ENCODE data around the gene ISCU. TPM values are rescaled to one million over a fixed set of nuclear protein-coding genes. Genes with fewer than 3 reads are reported as not detected.

The ISCU gene
- total RNA-seq, 3 donors from 2014 or later: 62.6 to 90.1 (median 78.7) TPM

DNA sequence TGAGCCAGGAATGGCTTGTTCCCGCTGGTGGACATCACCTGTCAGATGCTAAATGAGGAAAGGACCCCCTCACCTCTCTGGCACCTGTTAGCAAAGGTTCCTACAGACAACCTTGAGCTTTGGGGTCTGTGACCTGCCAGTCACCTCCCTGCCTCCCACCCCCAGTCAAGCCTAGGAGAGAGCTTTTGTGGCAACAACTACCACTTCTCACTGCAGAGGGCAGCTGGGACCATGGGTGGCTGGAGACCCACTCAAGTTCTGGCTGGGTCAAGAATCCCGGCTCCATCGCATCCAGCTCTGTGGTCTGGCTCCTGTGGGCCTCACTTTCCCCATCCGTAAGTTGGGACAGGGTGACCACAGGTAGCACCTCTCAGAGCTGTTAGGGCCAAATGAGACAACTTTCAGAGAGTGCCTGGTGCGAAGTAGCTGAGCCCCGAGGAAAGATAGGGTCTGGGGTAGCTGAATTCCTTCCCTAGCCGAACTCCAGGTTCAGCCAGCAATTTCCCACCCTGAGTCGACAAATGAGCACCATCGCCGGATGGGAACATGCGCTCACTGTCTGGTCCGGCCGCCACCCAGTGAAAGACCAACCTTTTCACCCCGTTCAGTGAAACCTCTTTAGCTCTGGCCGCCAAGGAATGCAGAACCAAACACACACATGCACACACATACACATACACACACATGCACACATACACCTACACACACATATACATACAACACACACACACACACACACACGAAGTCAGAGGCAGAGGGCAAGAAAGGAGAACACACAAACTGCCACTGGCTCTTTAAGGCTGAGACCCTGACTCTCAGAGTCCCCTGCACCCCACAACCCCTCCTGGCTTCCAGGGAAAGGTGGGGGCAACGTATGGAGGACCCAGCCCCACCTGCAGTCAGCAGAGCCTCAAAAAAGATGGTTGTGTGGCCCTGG is 33.6 kb downstream of the ISCU start:
- H3K27me3 Mint-ChIP-seq (ENCODE audit: low read depth): no peaks in the 10 kb centered on the region
- ATAC-seq (no peak), DNase-seq (no peak)
- no peaks in the 10 kb centered on the region for H3K4me1 Mint-ChIP-seq (ENCODE audit: low read depth)
- H3K4me3 Mint-ChIP-seq: no peak overlapping the region
- H3K9me3 Mint-ChIP-seq: no peaks in the 10 kb centered on the region
- H3K36me3 Mint-ChIP-seq (ENCODE audit: insufficient read depth): no peaks in the 10 kb centered on the region

DNA sequence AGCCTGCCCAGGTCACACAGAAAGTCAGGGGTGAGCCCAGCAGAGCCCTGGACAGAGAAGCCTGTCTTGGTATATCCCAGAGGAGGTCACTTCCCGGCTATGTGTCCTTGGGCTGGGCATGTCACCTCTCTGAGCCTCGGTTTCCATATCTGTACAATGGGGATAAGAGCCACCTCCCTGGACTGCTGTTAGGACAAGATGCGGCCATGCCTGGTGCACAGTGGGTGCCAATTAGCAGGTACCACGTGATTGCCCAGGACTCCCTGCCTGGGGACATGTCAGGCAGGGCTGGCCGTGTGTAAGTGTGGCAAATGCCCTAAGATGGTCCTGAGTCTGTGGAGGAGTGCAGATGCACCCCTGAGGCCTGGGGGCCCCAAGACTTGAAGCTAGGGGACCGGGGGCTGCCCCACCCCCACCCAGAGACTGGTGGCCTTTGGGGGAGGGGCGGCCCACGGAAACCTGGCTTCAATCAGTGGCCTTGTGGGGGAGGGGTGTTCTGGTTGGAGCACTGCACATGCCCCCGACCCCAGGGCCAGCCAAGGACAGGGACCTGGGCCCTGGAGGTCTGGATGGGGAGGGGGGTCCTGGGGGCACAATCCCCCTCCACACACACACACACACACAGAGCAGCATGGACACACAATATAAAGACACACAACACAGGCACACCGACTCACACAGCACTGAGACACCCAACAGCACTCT is 34.6 kb downstream of the ISCU start:
- H3K36me3 Mint-ChIP-seq (ENCODE audit: insufficient read depth): no peaks in the 10 kb centered on the region
- ATAC-seq (no peak), DNase-seq (no peak)
- H3K27me3 Mint-ChIP-seq (ENCODE audit: low read depth): no peaks in the 10 kb centered on the region
- no peaks in the 10 kb centered on the region for H3K9me3 Mint-ChIP-seq
- no peaks in the 10 kb centered on the region for H3K4me1 Mint-ChIP-seq (ENCODE audit: low read depth)
- H3K4me3 Mint-ChIP-seq: no peak overlapping the region

DNA sequence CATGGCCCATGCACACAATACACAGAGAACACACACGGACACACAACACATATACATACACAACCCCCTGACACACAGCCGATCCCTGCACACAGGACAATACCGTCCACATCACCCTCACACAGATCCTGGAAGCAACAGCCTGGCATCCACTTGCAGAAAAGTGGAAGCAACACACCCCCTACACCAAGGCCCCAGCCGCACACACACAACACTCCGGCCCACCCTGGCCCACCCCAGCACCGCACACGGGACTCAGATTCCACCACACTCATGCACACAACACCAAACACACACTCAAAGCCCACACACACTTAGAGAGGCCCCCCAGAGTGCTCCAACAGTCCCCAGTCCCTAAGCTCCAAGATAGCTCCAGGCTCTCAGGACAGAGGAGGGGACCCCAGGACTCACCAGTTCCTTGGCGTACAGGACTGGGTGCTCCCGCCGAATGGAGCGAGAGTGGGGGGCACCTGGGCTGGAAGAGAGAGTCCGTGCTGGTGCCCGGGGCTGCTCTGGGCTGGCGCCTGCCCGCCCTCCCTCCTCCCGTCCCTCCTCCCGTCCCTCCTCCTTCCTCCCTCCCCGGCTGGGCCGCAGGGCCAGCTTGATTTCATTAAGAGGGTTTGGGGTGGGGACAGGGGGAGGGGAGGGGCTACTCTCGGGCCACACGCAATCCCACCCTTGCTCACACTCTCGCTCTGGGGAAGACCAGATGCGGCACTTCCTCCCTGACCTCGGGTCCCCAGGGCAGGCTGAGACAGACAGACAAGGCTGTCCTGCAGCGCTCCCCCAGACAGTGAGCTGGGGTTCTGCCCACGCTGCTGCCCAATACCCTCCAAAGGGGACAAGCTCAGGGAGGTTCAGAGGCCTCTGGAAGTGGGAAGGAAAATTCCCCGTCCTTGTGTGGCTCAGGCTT is 35.4 kb downstream of the ISCU start, which contains the start of gene TMEM119:
Gene TMEM119 (minus strand): TSS at position 526 of the 913 bp plus-strand sequence. CDS start 5,701 bp downstream, outside the sequence.
- ATAC-seq: no peak
- H3K36me3 Mint-ChIP-seq (ENCODE audit: insufficient read depth): no peaks in the 10 kb centered on the region
- no peaks in the 10 kb centered on the region for H3K9me3 Mint-ChIP-seq
- H3K4me3 Mint-ChIP-seq: no peak within 1 kb of the TSS
- no peaks in the 10 kb centered on the region for H3K27me3 Mint-ChIP-seq (ENCODE audit: low read depth)
- no peaks in the 10 kb centered on the region for H3K4me1 Mint-ChIP-seq (ENCODE audit: low read depth)
- DNase-seq: no peak

DNA sequence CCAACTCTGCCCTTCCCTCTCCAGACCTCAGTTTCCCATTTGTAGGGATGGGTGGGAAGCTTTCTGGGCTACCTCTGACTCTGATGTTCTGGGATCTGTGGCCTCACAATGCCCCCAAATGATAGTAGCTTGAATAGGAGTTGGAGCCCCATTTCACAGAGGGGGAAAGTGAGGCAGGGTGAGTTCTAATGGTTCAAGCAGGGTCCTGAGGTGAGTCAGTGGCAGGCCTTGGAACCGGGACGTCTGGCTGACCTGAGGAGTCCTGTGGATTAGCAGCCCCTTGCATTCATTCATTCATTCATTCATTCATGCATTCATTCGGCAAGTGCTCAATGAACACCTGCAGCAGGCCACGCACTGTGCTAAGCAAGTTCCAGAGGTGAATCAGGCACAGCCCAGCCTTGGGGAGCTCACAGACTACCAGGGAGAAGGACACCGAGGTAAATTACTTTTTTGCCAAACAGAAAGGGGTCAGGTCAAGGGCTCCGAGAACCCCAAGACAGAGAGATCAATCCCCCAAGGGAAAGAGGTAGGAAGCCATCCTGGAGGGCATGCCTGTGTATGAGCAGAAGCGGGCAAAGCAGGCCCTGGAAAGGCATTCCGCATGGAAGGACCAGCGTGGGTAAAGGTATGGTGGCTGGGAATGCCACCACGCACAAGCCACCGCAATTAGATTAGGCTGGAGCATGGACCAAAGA is 36.3 kb downstream of the ISCU start:
- H3K4me1 Mint-ChIP-seq (ENCODE audit: low read depth): no peaks in the 10 kb centered on the region
- H3K4me3 Mint-ChIP-seq: no peak overlapping the region
- H3K9me3 Mint-ChIP-seq: no peaks in the 10 kb centered on the region
- ATAC-seq: no peak
- DNase-seq: no peak
- H3K27me3 Mint-ChIP-seq (ENCODE audit: low read depth): no peaks in the 10 kb centered on the region
- no peaks in the 10 kb centered on the region for H3K36me3 Mint-ChIP-seq (ENCODE audit: insufficient read depth)

DNA sequence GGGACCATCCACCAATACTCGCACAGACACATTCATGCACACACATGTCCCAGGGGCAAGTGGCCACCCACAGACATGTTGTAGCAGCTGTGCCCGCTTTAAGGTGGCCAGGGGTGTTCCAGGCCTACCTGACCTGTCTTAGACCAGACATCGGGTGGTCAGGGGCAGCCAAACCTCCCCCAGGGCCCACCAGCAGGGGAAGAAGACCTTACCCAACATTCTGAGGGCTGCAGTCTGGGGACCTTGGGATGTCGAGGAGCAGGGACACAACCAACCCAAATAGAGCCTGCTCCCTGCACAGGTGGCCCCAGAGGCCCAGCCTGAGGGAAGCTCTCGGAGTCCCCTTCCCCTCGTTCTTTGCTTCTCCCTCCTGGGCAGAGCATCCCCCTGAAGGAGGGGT is 37.1 kb downstream of the ISCU start:
- ATAC-seq (no peak), DNase-seq (no peak)
- H3K9me3 Mint-ChIP-seq: no peaks in the 10 kb centered on the region
- no peak overlapping the region for H3K4me3 Mint-ChIP-seq
- no peaks in the 10 kb centered on the region for H3K36me3 Mint-ChIP-seq (ENCODE audit: insufficient read depth)
- no peaks in the 10 kb centered on the region for H3K27me3 Mint-ChIP-seq (ENCODE audit: low read depth)
- H3K4me1 Mint-ChIP-seq (ENCODE audit: low read depth): no peaks in the 10 kb centered on the region

DNA sequence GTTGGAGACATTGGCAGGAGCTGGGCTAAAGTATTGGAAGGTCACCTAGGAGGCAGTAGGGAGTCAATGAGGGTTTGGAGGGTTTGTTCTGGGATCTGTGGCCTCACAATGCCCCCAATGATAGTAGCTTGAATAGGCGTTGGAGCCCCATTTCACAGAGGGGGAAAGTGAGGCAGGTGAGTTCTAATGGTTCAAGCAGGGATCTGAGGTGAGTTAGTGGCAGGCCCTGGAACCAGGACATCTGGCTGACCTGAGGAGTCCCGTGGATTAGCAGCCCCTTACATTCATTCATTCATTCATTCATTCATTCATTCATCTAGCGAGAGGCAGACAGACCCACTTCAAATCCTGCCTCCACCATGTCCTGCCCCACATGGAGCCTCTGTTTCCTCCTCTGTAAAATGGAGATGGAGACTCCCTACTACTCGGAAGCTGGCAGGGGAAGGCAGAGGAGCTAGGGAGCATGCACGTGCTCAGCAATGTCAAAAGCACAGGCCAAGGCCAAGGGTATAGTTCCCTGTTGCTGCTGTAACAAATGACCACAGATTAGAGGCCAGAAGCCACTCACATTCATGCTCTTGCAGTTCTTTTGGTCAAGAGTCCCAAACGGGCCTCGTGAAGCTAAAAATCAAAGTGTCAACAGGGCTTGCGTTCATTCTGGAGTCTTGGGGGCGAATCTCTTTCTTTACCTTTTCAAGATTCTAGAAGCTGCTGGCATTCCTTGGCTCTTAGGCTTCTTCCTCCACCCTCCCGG is 37.7 kb downstream of the ISCU start:
- ATAC-seq: no peak
- DNase-seq: no peak
- H3K4me3 Mint-ChIP-seq: no peak overlapping the region
- H3K9me3 Mint-ChIP-seq: no peaks in the 10 kb centered on the region
- H3K36me3 Mint-ChIP-seq (ENCODE audit: insufficient read depth): no peaks in the 10 kb centered on the region
- no peaks in the 10 kb centered on the region for H3K4me1 Mint-ChIP-seq (ENCODE audit: low read depth)
- H3K27me3 Mint-ChIP-seq (ENCODE audit: low read depth): no peaks in the 10 kb centered on the region

DNA sequence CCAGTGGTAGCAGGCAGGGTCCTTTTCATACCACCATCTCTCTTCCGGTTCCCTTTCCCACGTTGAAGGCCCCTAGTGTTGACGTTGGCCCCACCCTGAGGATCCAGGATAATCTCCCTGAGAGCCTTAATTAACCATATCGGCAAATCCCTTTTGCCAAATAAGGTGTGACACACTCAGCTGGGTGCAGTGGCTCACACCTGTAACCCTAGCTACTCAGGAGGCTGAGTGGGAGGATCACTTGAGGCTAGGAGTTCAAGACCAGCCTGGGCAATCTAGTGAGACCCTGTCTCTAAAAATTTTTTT is 38.3 kb downstream of the ISCU start:
- ATAC-seq (no peak), DNase-seq (no peak)
- Mint-ChIP-seq H3K4me1 (ENCODE audit: low read depth) (no peaks in the 10 kb centered on the region), H3K9me3 (no peaks in the 10 kb centered on the region), H3K36me3 (ENCODE audit: insufficient read depth) (no peaks in the 10 kb centered on the region), H3K4me3 (no peak overlapping the region), H3K27me3 (ENCODE audit: low read depth) (no peaks in the 10 kb centered on the region)

DNA sequence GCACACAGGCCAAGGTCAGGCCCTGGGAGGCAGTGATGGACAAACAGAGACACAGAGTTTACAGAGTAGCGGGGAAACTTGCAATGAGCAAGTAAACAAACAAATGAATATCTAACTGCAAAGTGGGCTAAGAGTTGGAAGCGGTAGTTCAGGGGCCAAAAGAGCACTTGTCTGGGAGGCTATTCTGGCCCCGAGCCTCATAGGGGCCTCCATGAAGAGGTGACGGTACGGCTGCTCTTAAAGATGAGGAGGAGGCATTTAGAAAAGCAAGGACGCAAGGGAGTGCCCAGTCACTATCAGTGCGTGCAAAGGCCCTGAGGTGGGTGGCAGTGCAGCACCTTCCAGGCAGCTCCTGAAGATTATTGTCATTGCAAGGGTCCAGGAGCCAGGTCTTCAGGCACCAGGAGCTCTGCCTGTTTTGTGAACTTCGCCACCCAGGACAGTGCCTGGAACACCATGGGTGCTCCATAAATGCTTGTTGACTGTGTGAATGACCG is 39.9 kb downstream of the ISCU start:
- no peaks in the 10 kb centered on the region for H3K36me3 Mint-ChIP-seq (ENCODE audit: insufficient read depth)
- no peak for DNase-seq
- no peak for ATAC-seq
- H3K4me3 Mint-ChIP-seq: no peak overlapping the region
- H3K4me1 Mint-ChIP-seq (ENCODE audit: low read depth): no peaks in the 10 kb centered on the region
- no peaks in the 10 kb centered on the region for H3K9me3 Mint-ChIP-seq
- no peaks in the 10 kb centered on the region for H3K27me3 Mint-ChIP-seq (ENCODE audit: low read depth)

DNA sequence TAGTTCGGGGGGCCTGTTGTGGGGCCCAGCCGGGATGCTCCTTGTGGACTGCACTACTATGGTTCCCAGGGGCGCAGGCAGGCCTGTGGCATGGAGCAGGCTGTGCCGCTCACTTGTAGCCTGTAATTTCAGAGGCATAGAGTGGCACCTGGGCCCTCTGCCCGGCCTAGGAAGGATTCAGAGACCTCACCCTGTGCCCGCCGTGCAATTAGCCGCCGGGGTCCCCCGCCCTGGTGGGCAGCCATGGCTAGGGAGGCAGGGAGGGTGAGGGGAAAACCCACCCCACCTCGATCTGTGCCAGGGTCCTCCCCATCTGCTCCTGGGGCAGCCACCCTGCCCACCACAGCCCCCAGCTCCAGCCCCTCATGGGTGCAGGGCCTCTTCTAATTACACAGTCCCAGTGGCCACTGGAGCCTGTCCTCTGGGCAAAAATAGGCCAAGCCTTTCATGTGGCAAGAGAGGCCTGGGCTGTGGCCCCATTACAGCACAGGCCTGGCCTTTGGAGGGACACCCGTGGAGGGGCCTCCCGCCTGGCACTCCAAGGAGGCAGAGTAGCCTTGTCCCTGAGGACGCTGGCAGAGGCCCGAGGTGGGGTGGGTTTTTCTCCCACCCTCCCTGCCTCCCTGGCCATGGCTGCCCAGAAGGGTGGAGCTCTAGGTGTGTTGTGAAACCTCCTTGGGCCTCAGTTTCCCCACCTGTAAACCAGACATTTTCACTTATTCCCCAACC is 40.7 kb downstream of the ISCU start:
- ATAC-seq (no peak), DNase-seq (no peak)
- H3K4me3 Mint-ChIP-seq: no peak overlapping the region
- no peaks in the 10 kb centered on the region for H3K9me3 Mint-ChIP-seq
- no peaks in the 10 kb centered on the region for H3K4me1 Mint-ChIP-seq (ENCODE audit: low read depth)
- H3K36me3 Mint-ChIP-seq (ENCODE audit: insufficient read depth): no peaks in the 10 kb centered on the region
- H3K27me3 Mint-ChIP-seq (ENCODE audit: low read depth): no peaks in the 10 kb centered on the region

DNA sequence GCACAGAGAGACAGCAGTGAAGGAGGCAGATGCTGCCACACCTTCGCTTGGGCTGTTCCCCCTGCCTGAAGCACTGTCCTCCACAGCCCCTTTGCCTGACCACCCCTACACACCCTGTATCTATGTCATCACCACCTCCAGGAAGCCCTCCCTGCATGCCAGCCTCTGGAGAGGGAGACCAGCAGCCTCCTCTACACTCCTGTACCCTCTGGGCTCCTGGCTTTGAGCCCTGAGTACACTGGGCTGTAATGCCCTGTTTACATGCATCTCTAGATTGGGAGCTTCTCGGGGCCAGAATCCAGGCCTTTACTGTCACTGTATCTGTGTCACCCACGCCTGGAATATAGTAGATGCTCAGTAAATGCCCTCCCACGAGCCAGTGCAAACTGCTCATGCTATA is 41.3 kb downstream of the ISCU start:
- no peaks in the 10 kb centered on the region for H3K27me3 Mint-ChIP-seq (ENCODE audit: low read depth)
- no peaks in the 10 kb centered on the region for H3K36me3 Mint-ChIP-seq (ENCODE audit: insufficient read depth)
- no peaks in the 10 kb centered on the region for H3K9me3 Mint-ChIP-seq
- no peaks in the 10 kb centered on the region for H3K4me1 Mint-ChIP-seq (ENCODE audit: low read depth)
- H3K4me3 Mint-ChIP-seq: no peak overlapping the region
- ATAC-seq (no peak), DNase-seq (no peak)

DNA sequence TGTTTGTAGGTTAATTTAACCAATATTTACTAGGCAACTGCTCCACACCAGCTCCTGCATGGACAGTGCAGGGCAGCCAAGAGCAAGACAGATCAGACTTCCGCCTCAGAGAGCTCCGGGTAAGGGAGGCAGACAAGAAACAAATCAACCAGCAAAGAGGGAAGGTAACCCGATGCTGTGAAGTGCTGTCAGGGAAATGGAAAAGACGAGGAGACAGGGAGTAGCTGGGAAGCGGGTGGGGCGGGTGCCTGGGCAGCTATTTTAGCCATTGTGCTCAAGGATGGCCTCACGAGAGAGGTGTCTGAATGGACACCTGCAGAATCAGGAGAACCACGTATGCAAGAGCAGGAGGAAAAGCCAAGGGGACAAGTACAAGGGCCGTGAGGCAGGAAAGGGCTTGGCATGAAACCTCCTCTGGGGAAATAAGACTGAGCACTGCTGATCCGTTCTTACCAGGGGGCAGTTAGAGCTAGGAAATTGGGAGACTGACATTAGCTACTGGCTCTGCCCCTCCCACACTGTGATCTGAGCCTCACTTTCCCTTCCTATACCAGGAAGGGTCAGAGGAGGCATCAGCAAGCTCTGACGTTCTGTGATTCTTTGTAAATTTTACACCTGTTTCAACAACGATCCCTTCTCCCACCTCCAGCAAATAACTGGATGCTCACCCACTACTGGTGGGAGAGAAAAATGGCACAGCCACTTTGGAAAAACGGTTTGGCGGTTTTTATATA is 42.0 kb downstream of the ISCU start:
- Mint-ChIP-seq H3K27me3 (ENCODE audit: low read depth) (no peaks in the 10 kb centered on the region), H3K36me3 (ENCODE audit: insufficient read depth) (no peaks in the 10 kb centered on the region), H3K9me3 (no peaks in the 10 kb centered on the region), H3K4me3 (no peak overlapping the region), H3K4me1 (ENCODE audit: low read depth) (no peaks in the 10 kb centered on the region)
- DNase-seq (no peak), ATAC-seq (no peak)

DNA sequence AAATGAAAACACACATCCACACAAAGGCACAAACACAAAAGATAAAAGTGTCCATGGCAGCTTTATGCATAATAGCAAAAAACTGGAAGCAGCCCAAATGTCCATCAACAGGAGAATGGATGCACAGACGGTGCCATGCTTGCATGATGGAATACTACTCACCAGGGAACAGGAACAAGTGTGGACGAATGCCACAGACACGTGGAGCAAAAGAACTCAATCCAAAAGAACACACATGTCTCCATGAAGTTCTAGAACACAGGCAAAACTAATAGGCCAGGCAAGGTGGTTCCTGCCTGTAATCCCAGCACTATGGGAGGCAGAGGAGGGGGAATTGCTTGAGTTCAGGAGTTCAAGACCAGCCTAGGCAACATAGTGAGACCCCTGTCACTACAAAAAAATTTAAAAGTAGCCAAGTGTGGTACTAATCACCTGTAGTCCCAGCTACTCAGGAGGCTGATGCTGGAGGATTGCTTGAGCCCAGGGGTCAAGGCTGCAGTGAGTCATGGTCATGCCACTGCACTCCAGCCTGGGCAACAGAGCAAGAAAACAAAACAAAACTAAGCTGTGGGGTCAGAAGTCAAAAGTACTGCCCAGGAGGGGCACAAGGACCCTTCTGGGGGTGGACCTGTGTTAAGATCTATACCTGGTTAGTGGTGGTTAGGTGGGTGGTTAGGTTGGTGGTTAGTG is 42.7 kb downstream of the ISCU start:
- H3K9me3 Mint-ChIP-seq: no peaks in the 10 kb centered on the region
- no peak for DNase-seq
- no peaks in the 10 kb centered on the region for H3K36me3 Mint-ChIP-seq (ENCODE audit: insufficient read depth)
- no peaks in the 10 kb centered on the region for H3K4me1 Mint-ChIP-seq (ENCODE audit: low read depth)
- ATAC-seq: no peak
- H3K27me3 Mint-ChIP-seq (ENCODE audit: low read depth): no peaks in the 10 kb centered on the region
- no peak overlapping the region for H3K4me3 Mint-ChIP-seq

Data from activated T-cell treated with anti-CD3 and anti-CD28 coated beads, Interleukin-2, amount 50 U/mL, for 4 hours (primary cell).